ENCODE results near the gene ANAPC1. TPM values are rescaled to one million over a fixed set of nuclear protein-coding genes. Genes with fewer than 3 reads are reported as not detected.

ANAPC1 gene
- total and polyA plus RNA-seq, 7 donors = 6.5 to 42.4 (median 23.4) TPM

- no peak for DNase-seq
- Histone ChIP-seq H3K27me3 (no peaks in the 10 kb centered on the region), H3K4me1 (no peaks in the 10 kb centered on the region), H3K9me3 (no peaks in the 10 kb centered on the region), H3K27ac (no peak overlapping the region), H3K36me3 (peaks cover 0 to 19% (median 0%) of the 10 kb centered on the region in 4 donors), H3K4me3 (no peak overlapping the region)
- no peak for TF ChIP-seq CTCF (IDR thresholded peaks at IDR 0.05)
- no peak for TF ChIP-seq POLR2A (IDR thresholded peaks at IDR 0.05)
- TF ChIP-seq EP300 (IDR thresholded peaks at IDR 0.05) = no peak
- no peak for TF ChIP-seq POLR2AphosphoS5 (IDR thresholded peaks at IDR 0.05)
- 88 to 92% methylated on average over 6 of the region's 6 CpGs for WGBS, 2 donors
- intact Hi-C loops (cut with DNase I) = no loop called here
Measured at GRCh38 chr2:111930409-111930808, 46.4 kb upstream of the ANAPC1 start.

- TF ChIP-seq EP300 (IDR thresholded peaks at IDR 0.05) = no peak
- DNase-seq = no peak
- Histone ChIP-seq H3K36me3 (peaks cover 0 to 19% (median 0%) of the 10 kb centered on the region in 4 donors), H3K27me3 (no peaks in the 10 kb centered on the region), H3K27ac (no peak overlapping the region), H3K4me3 (no peak overlapping the region), H3K9me3 (no peaks in the 10 kb centered on the region), H3K4me1 (no peaks in the 10 kb centered on the region)
- 86 to 91% methylated on average over 2 of the region's 2 CpGs for WGBS, 2 donors
- intact Hi-C loops (cut with DNase I) = no loop called here
Measured at GRCh38 chr2:111927723-111928122, 43.7 kb upstream of the ANAPC1 start.

GRCh38 chr2:111924617-111925107, 40.7 kb upstream of the ANAPC1 start:
- Histone ChIP-seq H3K36me3 (peaks cover 0 to 10% (median 0%) of the 10 kb centered on the region in 4 donors), H3K9me3 (no peaks in the 10 kb centered on the region), H3K27ac (no peak overlapping the region), H3K4me1 (no peaks in the 10 kb centered on the region), H3K4me3 (no peak overlapping the region), H3K27me3 (no peaks in the 10 kb centered on the region)
- WGBS, 2 donors = 90 to 91% methylated on average over 3 of the region's 3 CpGs
- no peak for DNase-seq
- intact Hi-C loops (cut with DNase I) = no loop called here
- TF ChIP-seq EP300 (IDR thresholded peaks at IDR 0.05) (no peak), CTCF (IDR thresholded peaks at IDR 0.05) (no peak), POLR2AphosphoS5 (IDR thresholded peaks at IDR 0.05) (no peak), POLR2A (IDR thresholded peaks at IDR 0.05) (no peak)

- 63 to 81% methylated on average over 4 of the region's 4 CpGs for WGBS, 2 donors
- Histone ChIP-seq H3K4me1 (peaks cover 0 to 4% (median 0%) of the 10 kb centered on the region in 4 donors), H3K27ac (no peak overlapping the region), H3K9me3 (no peaks in the 10 kb centered on the region), H3K36me3 (no peaks in the 10 kb centered on the region), H3K27me3 (no peaks in the 10 kb centered on the region), H3K4me3 (no peak overlapping the region)
- DNase-seq = no peak
- intact Hi-C loops (cut with DNase I) = no loop called here
- TF ChIP-seq POLR2A (IDR thresholded peaks at IDR 0.05) (no peak), POLR2AphosphoS5 (IDR thresholded peaks at IDR 0.05) (no peak), EP300 (IDR thresholded peaks at IDR 0.05) (no peak), CTCF (IDR thresholded peaks at IDR 0.05) (no peak)
Measured at GRCh38 chr2:111923276-111923804, 39.3 kb upstream of the ANAPC1 start.

- Histone ChIP-seq H3K27me3 (no peaks in the 10 kb centered on the region), H3K36me3 (peaks cover 0 to 9% (median 0%) of the 10 kb centered on the region in 4 donors), H3K4me1 (peaks cover 0 to 5% (median 0%) of the 10 kb centered on the region in 4 donors), H3K27ac (no peak overlapping the region), H3K4me3 (no peak overlapping the region), H3K9me3 (no peaks in the 10 kb centered on the region)
- intact Hi-C loops (cut with DNase I) = no loop called here
- WGBS, 2 donors = 21 to 64% methylated on average over 8 of the region's 8 CpGs
- TF ChIP-seq EP300 (IDR thresholded peaks at IDR 0.05) = no peak
- no peak for TF ChIP-seq POLR2AphosphoS5 (IDR thresholded peaks at IDR 0.05)
- TF ChIP-seq CTCF (IDR thresholded peaks at IDR 0.05) = no peak
- TF ChIP-seq POLR2A (IDR thresholded peaks at IDR 0.05) = no peak
- peak; percentile 74 for DNase-seq
Measured at GRCh38 chr2:111919794-111920608, 36.0 kb upstream of the ANAPC1 start.
